ENCODE results near the gene SUCO. TPM values are rescaled to one million over a fixed set of nuclear protein-coding genes. Genes with fewer than 3 reads are reported as not detected.

SUCO gene
- total RNA-seq, 2 donors from 2014 or later = 24.6 to 26.7 TPM

DNA sequence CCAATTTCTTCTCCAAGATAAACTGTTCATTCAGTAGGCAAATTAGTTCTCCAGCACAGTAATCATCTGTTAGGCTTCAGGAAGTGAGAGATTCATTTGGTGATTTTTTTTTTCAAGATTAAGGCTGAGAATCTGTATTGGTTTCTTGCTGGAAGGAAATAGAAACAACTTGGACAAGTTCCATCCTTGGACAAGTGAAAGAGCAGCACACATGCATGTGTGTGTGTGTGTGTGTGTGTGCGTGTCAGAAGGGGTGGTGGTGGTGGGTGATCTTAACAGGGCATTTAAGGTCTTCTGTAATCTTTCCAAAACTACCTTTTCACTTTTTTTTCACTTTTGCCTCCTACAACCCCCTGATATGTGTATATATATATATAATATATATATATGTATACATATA, 15.9 kb upstream of the SUCO start:
- DNase-seq = no peak
- H3K9me3 ChIP-seq = no peaks in the 10 kb centered on the region
- H3K9ac ChIP-seq (ENCODE audit: low read depth in 2 of 2, low read length in 2 of 2) = no peak overlapping the region
- no peaks in the 10 kb centered on the region for H3K4me1 ChIP-seq
- no peaks in the 10 kb centered on the region for H3K36me3 ChIP-seq
- intact Hi-C loops (cut with DNase I) = no loop called here
- H3K27me3 ChIP-seq = no peaks in the 10 kb centered on the region
- no peak overlapping the region for H3K4me3 ChIP-seq
- H3K27ac ChIP-seq = no peak overlapping the region
- TF ChIP-seq CTCF (IDR thresholded peaks at IDR 0.05) = no peak

GRCh38 chr1:172517545-172517944, 15.4 kb upstream of the SUCO start:
- intact Hi-C loops (cut with DNase I) = no loop called here
- no peak overlapping the region for H3K4me3 ChIP-seq
- no peaks in the 10 kb centered on the region for H3K4me1 ChIP-seq
- H3K27ac ChIP-seq = no peak overlapping the region
- no peak for TF ChIP-seq CTCF (IDR thresholded peaks at IDR 0.05)
- H3K9ac ChIP-seq (ENCODE audit: low read depth in 2 of 2, low read length in 2 of 2) = no peak overlapping the region
- no peaks in the 10 kb centered on the region for H3K9me3 ChIP-seq
- DNase-seq = no peak
- H3K27me3 ChIP-seq = no peaks in the 10 kb centered on the region
- no peaks in the 10 kb centered on the region for H3K36me3 ChIP-seq

- Histone ChIP-seq H3K27ac (no peak overlapping the region), H3K36me3 (no peaks in the 10 kb centered on the region), H3K9me3 (no peaks in the 10 kb centered on the region), H3K27me3 (no peaks in the 10 kb centered on the region), H3K4me1 (peaks cover under 1% of the 10 kb centered on the region), H3K9ac (ENCODE audit: low read depth in 2 of 2, low read length in 2 of 2) (no peak overlapping the region), H3K4me3 (no peak overlapping the region)
- TF ChIP-seq CTCF (IDR thresholded peaks at IDR 0.05) = no peak
- DNase-seq = no peak
- intact Hi-C loops (cut with DNase I) = no loop called here
Measured at GRCh38 chr1:172529304-172529703, 3.6 kb upstream of the SUCO start.

- TF ChIP-seq CTCF (IDR thresholded peaks at IDR 0.05) = no peak
- no peak for DNase-seq
- Histone ChIP-seq H3K4me1 (peaks cover 7% of the 10 kb centered on the region), H3K4me3 (no peak overlapping the region), H3K27me3 (no peaks in the 10 kb centered on the region), H3K9ac (ENCODE audit: low read depth in 2 of 2, low read length in 2 of 2) (no peak overlapping the region), H3K27ac (no peak overlapping the region), H3K9me3 (no peaks in the 10 kb centered on the region), H3K36me3 (no peaks in the 10 kb centered on the region)
- intact Hi-C loops (cut with DNase I) = no loop called here
Measured at GRCh38 chr1:172530000-172530399, 3.0 kb upstream of the SUCO start.

- TF ChIP-seq CTCF (IDR thresholded peaks at IDR 0.05) = no peak
- H3K36me3 ChIP-seq = no peaks in the 10 kb centered on the region
- H3K4me3 ChIP-seq = peak overlapping the region; percentile 40
- intact Hi-C loops (cut with DNase I) = no loop called here
- H3K9ac ChIP-seq (ENCODE audit: low read depth in 2 of 2, low read length in 2 of 2) = peak overlapping the region; percentile 80 to 86
- no peaks in the 10 kb centered on the region for H3K9me3 ChIP-seq
- peak overlapping the region; percentile 83 for H3K27ac ChIP-seq
- H3K4me1 ChIP-seq = peaks cover 7% of the 10 kb centered on the region
- DNase-seq = no peak
- H3K27me3 ChIP-seq = no peaks in the 10 kb centered on the region
Measured at GRCh38 chr1:172531412-172532182, 1.4 kb upstream of the SUCO start.

Measured in colonic mucosa (tissue), 4 donors.